GM21619 (cell line): Measurements from ENCODE around the gene KMT2C.
"Not testable (repeated sequence)": the region's sequence is repeated elsewhere in the genome, so short reads cannot be mapped to it uniquely, and the experiment has no call there.

Experiments
- ATAC-seq: cut with Tn5 transposase; IDR thresholded peaks from one replicate; pipeline ENCODE4 v1.9.1; 2021; ENCODE audit not compliant: unreplicated experiment

KMT2C gene

GRCh38 chr7:152231089-152231488 lies 204.7 kb downstream of the KMT2C start:
- ATAC-seq, result no peak

GRCh38 chr7:152219556-152219955 lies 216.2 kb downstream of the KMT2C start:
- not testable (repeated sequence) for ATAC-seq

- ATAC-seq, result not testable (repeated sequence)
Observed at GRCh38 chr7:152208766-152209165, 227.0 kb downstream of the KMT2C start.

- ATAC-seq, result not testable (repeated sequence)
Observed at GRCh38 chr7:152204417-152204816, 231.4 kb downstream of the KMT2C start.

- no peak for ATAC-seq
Observed at GRCh38 chr7:152203095-152203494, 232.7 kb downstream of the KMT2C start.

GRCh38 chr7:152202056-152202455 lies 233.7 kb downstream of the KMT2C start:
- ATAC-seq, result no peak

GRCh38 chr7:152200395-152200794 lies 235.4 kb downstream of the KMT2C start:
- ATAC-seq, result no peak

- ATAC-seq, result no peak
Observed at GRCh38 chr7:152196391-152196790, 239.4 kb downstream of the KMT2C start.

- ATAC-seq, result no peak
Observed at GRCh38 chr7:152193880-152194279, 241.9 kb downstream of the KMT2C start.

GRCh38 chr7:152189061-152189460 lies 246.7 kb downstream of the KMT2C start:
- ATAC-seq, result no peak

- no peak for ATAC-seq
Observed at GRCh38 chr7:152185558-152185957, 250.2 kb downstream of the KMT2C start.

- no peak for ATAC-seq
Observed at GRCh38 chr7:152180587-152180986, 255.2 kb downstream of the KMT2C start.

- no peak for ATAC-seq
Observed at GRCh38 chr7:152180048-152180447, 255.8 kb downstream of the KMT2C start.

GRCh38 chr7:152178405-152179058 lies 257.3 kb downstream of the KMT2C start:
- ATAC-seq, result no peak

- ATAC-seq, result no peak
Observed at GRCh38 chr7:152177681-152178404, 258.0 kb downstream of the KMT2C start.

- ATAC-seq, result peak; percentile 79
Observed at GRCh38 chr7:152176797-152177196, 259.0 kb downstream of the KMT2C start.

- ATAC-seq, result no peak
Observed at GRCh38 chr7:152173372-152174070, 262.3 kb downstream of the KMT2C start.

GRCh38 chr7:152162287-152162686 lies 273.5 kb downstream of the KMT2C start:
- ATAC-seq, result no peak

- no peak for ATAC-seq
Observed at GRCh38 chr7:152161171-152161570, 274.6 kb downstream of the KMT2C start.

- ATAC-seq, result peak; percentile 88
Observed at GRCh38 chr7:152158801-152159587, 276.8 kb downstream of the KMT2C start.

GRCh38 chr7:152152267-152152666 lies 283.5 kb downstream of the KMT2C start:
- no peak for ATAC-seq
